HG02763 (cell line): ENCODE results near the gene MCM7.
"Not testable (repeated sequence)": the region's sequence is repeated elsewhere in the genome, so short reads cannot be mapped to it uniquely, and the experiment has no call there.

Source experiments
- ATAC-seq: cut with Tn5 transposase; IDR thresholded peaks from one replicate; pipeline ENCODE4 v1.9.1; 2021; ENCODE audit warnings: mild to moderate bottlenecking, moderate library complexity; ENCODE audit not compliant: unreplicated experiment

MCM7 gene

GRCh38 chr7:100101016-100101862, at the start of gene MCM7, which contains the start of gene AP4M1:
TSS of gene MCM7 (minus strand) at chr7:100101397. CDS start at chr7:100101294, 103 bp downstream.
TSS of gene AP4M1 (plus strand) at chr7:100101643. CDS start at chr7:100101715, 72 bp downstream.
- peak; percentile 84 for ATAC-seq

- ATAC-seq: peak; percentile 99
Observed at GRCh38 chr7:100148559-100149328, 47.5 kb upstream of the MCM7 start, which contains the start of gene LAMTOR4. TSS of gene LAMTOR4 (plus strand) at chr7:100148918. CDS start at chr7:100148973, 55 bp downstream.

GRCh38 chr7:100148225-100148558, 47.0 kb upstream of the MCM7 start:
- ATAC-seq: no peak

GRCh38 chr7:100147278-100147677, 46.1 kb upstream of the MCM7 start:
- no peak for ATAC-seq

- not testable (repeated sequence) for ATAC-seq
Observed at GRCh38 chr7:100146350-100146749, 45.2 kb upstream of the MCM7 start.

- no peak for ATAC-seq
Observed at GRCh38 chr7:100142461-100142860, 41.3 kb upstream of the MCM7 start.

GRCh38 chr7:100141555-100141949, 40.4 kb upstream of the MCM7 start:
- ATAC-seq: no peak

GRCh38 chr7:100137851-100138760, 36.9 kb upstream of the MCM7 start:
- ATAC-seq: no peak

- ATAC-seq: peak; percentile 58
Observed at GRCh38 chr7:100132697-100133151, 31.5 kb upstream of the MCM7 start.

- no peak for ATAC-seq
Observed at GRCh38 chr7:100132126-100132525, 30.9 kb upstream of the MCM7 start.

- no peak for ATAC-seq
Observed at GRCh38 chr7:100130608-100131453, 29.6 kb upstream of the MCM7 start.

GRCh38 chr7:100130220-100130607, 29.0 kb upstream of the MCM7 start:
- not testable (repeated sequence) for ATAC-seq

GRCh38 chr7:100128637-100128963, 27.4 kb upstream of the MCM7 start:
- no peak for ATAC-seq

- ATAC-seq: no peak
Observed at GRCh38 chr7:100127866-100128636, 26.9 kb upstream of the MCM7 start.

GRCh38 chr7:100126931-100127865, 26.0 kb upstream of the MCM7 start, which contains the start of gene MBLAC1:
TSS of gene MBLAC1 (plus strand) at chr7:100126967. CDS start at chr7:100127396, 429 bp downstream.
- peak; percentile 60 for ATAC-seq

- no peak for ATAC-seq
Observed at GRCh38 chr7:100126239-100126930, 25.2 kb upstream of the MCM7 start.
